H1 (cell line): ENCODE results near the gene USP10. TPM values are rescaled to one million over a fixed set of nuclear protein-coding genes. Genes with fewer than 3 reads are reported as not detected.

Source experiments
- CTCF ChIA-PET: fragments of 300-600 bp; sonication (Branson Sonifier 250); formaldehyde crosslinking; loops from one replicate; lab custom pipeline; 2021; ENCODE audit not compliant: partially characterized antibody; lab: Charles Lee
- POLR2A ChIA-PET: fragments of 300-600 bp; sonication (Branson Sonifier 250); formaldehyde crosslinking; loops from one replicate; lab custom pipeline; 2021; ENCODE audit warnings: inconsistent platforms; ENCODE audit not compliant: partially characterized antibody; lab: Charles Lee
- DNase-seq, 2 experiments: peaks; one replicate each; pipeline versions ENCODE4 v3.0.0 to v3.0.0-alpha.2; 2010 to 2022; ENCODE audit warnings: low spot score in 2 of 2, low read depth in 1 of 2, mixed read lengths in 1 of 2
- FAIRE-seq: peaks from 2 replicates; lab custom pipeline; 2011; peaks lifted over from hg19 to GRCh38; lab: Jason Lieb, UNC
- H2AFZ ChIP-seq: 2 replicates; pipeline ENCODE4 v1.8.1; 2012; ENCODE audit warnings: low read length, inconsistent platforms
- H2AK5ac ChIP-seq: 2 replicates; pipeline ENCODE4 v1.6.1; 2013; ENCODE audit warnings: low read depth, low read length
- H2BK120ac ChIP-seq: replicated peaks from 2 replicates; pipeline ENCODE3; 2013; ENCODE audit warnings: low read depth, low read length, inconsistent platforms
- H2BK12ac ChIP-seq: 2 replicates; pipeline ENCODE4 v1.6.1; 2013; ENCODE audit warnings: low read depth, low read length
- H2BK15ac ChIP-seq: 2 replicates; pipeline ENCODE4 v1.6.1; 2013; ENCODE audit warnings: low read length
- H2BK20ac ChIP-seq: 2 replicates; pipeline ENCODE4 v1.6.1; 2013; ENCODE audit warnings: low read length
- H2BK5ac ChIP-seq: 2 replicates; pipeline ENCODE4 v1.6.1; 2013; ENCODE audit warnings: low read depth, low read length
- H3K14ac ChIP-seq: 2 replicates; pipeline ENCODE4 v1.6.1; 2013; ENCODE audit warnings: inconsistent platforms; ENCODE audit not compliant: insufficient read length
- H3K18ac ChIP-seq: 2 replicates; pipeline ENCODE4 v1.6.1; 2013; ENCODE audit warnings: low read length; ENCODE audit errors: extremely low read depth
- H3K23ac ChIP-seq: 2 replicates; pipeline ENCODE4 v1.6.1; 2013; ENCODE audit warnings: inconsistent platforms; ENCODE audit not compliant: insufficient read length
- H3K23me2 ChIP-seq: 2 replicates; pipeline ENCODE4 v1.6.1; 2013; ENCODE audit warnings: low read depth, low read length
- H3K27ac ChIP-seq: 2 replicates; pipeline ENCODE4 v1.6.1; 2011; ENCODE audit warnings: low read depth, low read length, inconsistent platforms
- H3K27me3 ChIP-seq, 4 experiments: replicated peaks in 1 of 4; 1 replicate in 1 of 4; 2 replicates in 3 of 4; pipeline versions ENCODE4 v1.6.1 to v1.8.1; 2011 to 2013; ENCODE audit warnings: low read length in 3 of 4, mild to moderate bottlenecking in 3 of 4, inconsistent platforms in 2 of 4, mixed read lengths in 2 of 4, moderate library complexity in 1 of 4; ENCODE audit not compliant: control insufficient read depth in 3 of 4, insufficient read depth in 3 of 4; ENCODE audit errors: extremely low read depth in 1 of 4
- H3K36me3 ChIP-seq, 4 experiments: 2 replicates each; pipeline versions ENCODE4 v1.6.1 to v1.8.1; 2011 to 2013; ENCODE audit warnings: mild to moderate bottlenecking in 4 of 4, low read length in 3 of 4, moderate library complexity in 2 of 4, control low read depth in 1 of 4, inconsistent platforms in 1 of 4; ENCODE audit not compliant: insufficient read depth in 4 of 4, control insufficient read depth in 2 of 4
- H3K4ac ChIP-seq: replicated peaks from 2 replicates; pipeline ENCODE3; 2013; ENCODE audit warnings: low read length, low read depth, mixed read lengths, inconsistent platforms; ENCODE audit not compliant: insufficient read length
- H3K4me1 ChIP-seq, 4 experiments: replicated peaks in 1 of 4; 1 replicate in 1 of 4; 2 replicates in 3 of 4; pipeline versions ENCODE4 v1.6.1 to v1.8.1; 2011 to 2013; ENCODE audit warnings: low read length in 3 of 4, inconsistent platforms in 2 of 4, mixed read lengths in 1 of 4; ENCODE audit not compliant: insufficient read depth in 4 of 4, control insufficient read depth in 3 of 4
- H3K4me2 ChIP-seq, 2 experiments: 2 replicates each; pipeline versions ENCODE4 v1.6.1 to v1.8.1; 2011 to 2013; ENCODE audit warnings: low read depth in 2 of 2, low read length in 2 of 2, control low read depth in 1 of 2, inconsistent platforms in 1 of 2, mild to moderate bottlenecking in 1 of 2; ENCODE audit not compliant: insufficient read depth in 1 of 2
- H3K4me3 ChIP-seq, 4 experiments: fragments of 200-600, 300-600 bp in 1 of 4; sonication (generic), shearing (Covaris generic), sonication (Bioruptor Twin) in 1 of 4; 2 replicates each; pipeline versions ENCODE4 v1.5.1 to v1.8.1; 2011 to 2016; ENCODE audit warnings: low read length in 4 of 4, low read depth in 3 of 4, control low read depth in 2 of 4, inconsistent platforms in 2 of 4, mild to moderate bottlenecking in 2 of 4, mixed read lengths in 1 of 4, moderate library complexity in 1 of 4; ENCODE audit not compliant: insufficient read depth in 2 of 4; ENCODE audit errors: extremely low read depth in 1 of 4
- H3K56ac ChIP-seq: replicated peaks from 2 replicates; pipeline ENCODE3; 2013; ENCODE audit warnings: low read depth, mild to moderate bottlenecking, mixed read lengths, low read length, inconsistent platforms; ENCODE audit not compliant: insufficient read length
- H3K79me1 ChIP-seq: 2 replicates; pipeline ENCODE4 v1.6.1; 2013; ENCODE audit warnings: low read depth, low read length, control low read depth
- H3K79me2 ChIP-seq, 2 experiments: 2 replicates each; pipeline versions ENCODE4 v1.6.1 to v1.8.1; 2012 to 2013; ENCODE audit warnings: low read length in 2 of 2, mild to moderate bottlenecking in 2 of 2, inconsistent platforms in 1 of 2; ENCODE audit not compliant: insufficient read depth in 2 of 2, control insufficient read depth in 1 of 2
- H3K9ac ChIP-seq, 4 experiments: replicated peaks in 1 of 4; 1 replicate in 1 of 4; 2 replicates in 3 of 4; pipeline versions ENCODE4 v1.6.1 to v1.8.1; 2011 to 2013; ENCODE audit warnings: low read depth in 3 of 4, low read length in 3 of 4, control low read depth in 2 of 4, mild to moderate bottlenecking in 2 of 4, moderate library complexity in 2 of 4, inconsistent platforms in 1 of 4; ENCODE audit errors: extremely low read depth in 1 of 4
- H3K9me3 ChIP-seq, 2 experiments: 2 replicates each; pipeline versions ENCODE4 v1.6.1 to v1.8.1; 2012 to 2013; ENCODE audit warnings: mild to moderate bottlenecking in 2 of 2, moderate library complexity in 2 of 2, control low read depth in 1 of 2, inconsistent platforms in 1 of 2, low read depth in 1 of 2, low read length in 1 of 2, mixed read lengths in 1 of 2; ENCODE audit not compliant: insufficient read depth in 2 of 2
- H4K20me1 ChIP-seq, 2 experiments: replicated peaks in 1 of 2; 2 replicates each; pipeline versions ENCODE3 to v1.8.1; 2011 to 2013; ENCODE audit warnings: inconsistent platforms in 2 of 2, low read length in 2 of 2, mild to moderate bottlenecking in 1 of 2; ENCODE audit not compliant: insufficient read depth in 2 of 2, control insufficient read depth in 1 of 2
- H4K5ac ChIP-seq: 2 replicates; pipeline ENCODE4 v1.6.1; 2013; ENCODE audit warnings: low read length, low read depth, mixed read lengths, inconsistent platforms; ENCODE audit not compliant: insufficient read length
- H4K8ac ChIP-seq: 2 replicates; pipeline ENCODE4 v1.8.0; 2013; ENCODE audit warnings: mild to moderate bottlenecking, moderate library complexity, low read length, inconsistent platforms; ENCODE audit not compliant: insufficient read depth; ENCODE audit errors: extremely low read depth
- H4K91ac ChIP-seq: replicated peaks from 2 replicates; pipeline ENCODE3; 2013; ENCODE audit warnings: low read length, mixed read lengths, inconsistent platforms; ENCODE audit not compliant: insufficient read length
- CREB1 ChIP-seq: IDR thresholded peaks from 2 replicates; pipeline ENCODE4 v1.6.1; 2012; ENCODE audit warnings: inconsistent platforms
- KDM4A ChIP-seq: IDR thresholded peaks from one replicate; pipeline ENCODE4 v1.7.1; 2012; ENCODE audit warnings: low read depth, mild to moderate bottlenecking, moderate library complexity, low read length, inconsistent platforms; ENCODE audit not compliant: severe bottlenecking
- KDM5A ChIP-seq: fragments of 200-600 bp; IDR thresholded peaks from 2 replicates; pipeline ENCODE4 v1.7.1; 2012; ENCODE audit warnings: mild to moderate bottlenecking, low read length, inconsistent platforms, mixed read lengths
- POU5F1 ChIP-seq: IDR thresholded peaks from 2 replicates; pipeline ENCODE4 v1.6.1; 2011; ENCODE audit warnings: low read depth, mild to moderate bottlenecking, low read length, moderate library complexity
- RNF2 ChIP-seq: fragments of 200-900, 300-1000 bp; sonication (generic); IDR thresholded peaks from 2 replicates; pipeline ENCODE4 v1.7.1; 2016; ENCODE audit warnings: borderline replicate concordance, low read depth, mild to moderate bottlenecking, antibody characterized with exemption, low read length; ENCODE audit not compliant: poor library complexity, severe bottlenecking; ENCODE audit errors: missing control alignments
- SAP30 ChIP-seq: fragments of 300-600 bp; sonication (generic); IDR thresholded peaks from 2 replicates; pipeline ENCODE4 v1.7.1; 2012; ENCODE audit warnings: low read length, moderate library complexity, mild to moderate bottlenecking, inconsistent platforms; ENCODE audit not compliant: insufficient read depth, insufficient replicate concordance
- SRF ChIP-seq: IDR thresholded peaks from 2 replicates; pipeline ENCODE4 v1.6.1; 2011; ENCODE audit warnings: mild to moderate bottlenecking, low read depth, low read length, moderate library complexity
- TAF1 ChIP-seq: IDR thresholded peaks from 2 replicates; pipeline ENCODE4 v1.6.1; 2011; ENCODE audit warnings: mild to moderate bottlenecking, low read depth, low read length
- TCF12 ChIP-seq: IDR thresholded peaks from 2 replicates; pipeline ENCODE4 v1.6.1; 2011; ENCODE audit warnings: low read depth, mild to moderate bottlenecking, low read length
- YY1 ChIP-seq: IDR thresholded peaks from 2 replicates; pipeline ENCODE4 v1.6.1; 2011; ENCODE audit warnings: low read depth, mild to moderate bottlenecking, low read length
- WGBS, 2 experiments: shearing (Covaris generic) in 1 of 2; methylation state at CpG; one replicate each; pipeline versions ENCODE4 v1.1.6 to v1.1.7; 2013 to 2015; ENCODE audit warnings: low lambda C conversion rate in 2 of 2, mixed read lengths in 2 of 2, inconsistent platforms in 1 of 2, low coverage in 1 of 2, missing lambda C conversion rate in 1 of 2; ENCODE audit not compliant: insufficient replicate concordance in 2 of 2, insufficient coverage in 1 of 2, insufficient read length in 1 of 2; ENCODE audit errors: extremely low coverage in 1 of 2, missing lambda C conversion rate in 1 of 2; 5-methylcytosine and 5-hydroxymethylcytosine counted together
- polyA plus RNA-seq, 7 experiments: library from polyadenylated mRNA; depleted of rRNA in 3 of 7; stranded (reverse) in 5 of 7; unstranded in 2 of 7; fragments of >200 nt in 5 of 7; fragments of 200-250 nt in 2 of 7; gene quantifications; 1 replicate in 5 of 7; 2 replicates in 1 of 7; 4 replicates in 1 of 7; pipeline versions ENCODE4 v1.2.1 to v1.2.3, GENCODE V29; 2011 to 2013; ENCODE audit warnings: missing spikeins in 2 of 7, mixed read lengths in 2 of 7
- total RNA-seq: library from RNA; stranded (reverse); fragmentation: NEBNext Ultra II Directional; extraction: Animal tissue kit (Norgen Biotek cat#: 25700); gene quantifications from 2 replicates; pipeline ENCODE4 v1.2.1, GENCODE V29; 2021
- TF ChIP-seq, protein P1 (sequence below): IDR thresholded peaks from 2 replicates; pipeline ENCODE4 v1.6.1; 2012; ENCODE audit warnings: inconsistent platforms
- TF ChIP-seq, protein P2 (sequence below): IDR thresholded peaks from 2 replicates; pipeline ENCODE4 v1.6.1; 2011; ENCODE audit warnings: low read length, improper control_type of control experiment

Gene USP10
- total and polyA plus RNA-seq, 2 of the 8 experiments (the other 6 are each of a cell fraction or from before 2014, with no cell fraction given), result 171 to 195 TPM

DNA sequence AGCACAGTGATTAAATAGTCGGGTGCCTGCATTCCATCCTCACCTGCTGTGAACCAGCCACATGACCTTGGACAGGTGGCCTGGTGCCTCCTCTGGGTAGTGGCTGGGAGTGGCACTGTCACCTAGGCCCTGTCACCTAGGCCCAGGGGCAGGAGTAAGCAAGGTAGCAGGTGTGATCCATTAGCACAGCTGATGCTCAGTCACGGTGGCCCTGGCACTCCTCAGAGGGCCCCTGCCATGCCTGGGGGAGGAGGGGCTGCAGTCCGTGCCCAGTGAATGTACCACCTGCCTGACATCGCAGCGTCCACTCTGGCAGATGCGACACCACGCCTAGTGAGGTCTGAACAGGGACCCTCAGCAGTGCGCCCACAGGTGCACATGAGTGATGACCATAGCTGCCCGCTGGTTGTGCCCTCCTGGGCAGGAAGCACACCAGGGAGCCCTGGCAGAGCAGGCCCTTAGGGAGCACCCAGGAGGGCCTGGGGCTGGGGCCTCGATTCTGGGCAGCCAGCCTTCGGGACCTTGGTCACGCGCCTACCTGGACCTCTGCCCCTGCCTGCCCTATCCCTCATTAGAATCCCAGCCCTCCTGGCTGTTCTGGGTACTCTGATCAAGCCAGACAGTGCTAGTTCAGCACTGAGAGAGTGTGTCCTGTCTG is 86.9 kb downstream of the USP10 start:
- no peak overlapping the region for H2BK15ac ChIP-seq
- no peak overlapping the region for H3K9ac ChIP-seq
- FAIRE-seq (no peak), DNase-seq (no peak)
- H3K14ac ChIP-seq, result no peak overlapping the region
- H3K18ac ChIP-seq, result no peak overlapping the region
- no peak overlapping the region for H4K5ac ChIP-seq
- 0 out of 2 replicates have a peak, but pooled peaks cover 2% of the 10 kb centered on the region for H3K79me1 ChIP-seq
- H3K27me3 ChIP-seq, result no peaks in the 10 kb centered on the region
- H2BK120ac ChIP-seq, result no peak overlapping the region
- H3K4me2 ChIP-seq, result no peak overlapping the region
- no peak overlapping the region for H3K23ac ChIP-seq
- no peak overlapping the region for H2BK12ac ChIP-seq
- no peak overlapping the region for H2AK5ac ChIP-seq
- H3K56ac ChIP-seq, result no peak overlapping the region
- H3K27ac ChIP-seq, result no peak overlapping the region
- H3K79me2 ChIP-seq, result no peaks in the 10 kb centered on the region
- H3K4ac ChIP-seq, result no peak overlapping the region
- H4K91ac ChIP-seq, result no peak overlapping the region
- H4K20me1 ChIP-seq, result no peaks in the 10 kb centered on the region
- H3K4me3 ChIP-seq, result no peak overlapping the region
- no peak overlapping the region for H2BK5ac ChIP-seq
- no peaks in the 10 kb centered on the region for H3K23me2 ChIP-seq
- no peaks in the 10 kb centered on the region for H3K9me3 ChIP-seq
- WGBS, 2 experiments, result 90% methylated on average over 11 of the region's 13 CpGs; no CpG with 5 or more reads in 1 of the 2 experiments
- CTCF ChIA-PET, result interaction anchor here (0.6 to 2.7 kb wide), 11 partner anchors 9 to 165 kb away, joined by 3 to 7 read pairs (median 5); no protein-coding TSS in a partner anchor
- no peaks in the 10 kb centered on the region for H3K4me1 ChIP-seq
- H4K8ac ChIP-seq, result no peak overlapping the region
- POLR2A ChIA-PET, result no interaction called here
- no peaks in the 10 kb centered on the region for H3K36me3 ChIP-seq
- no peak overlapping the region for H2AFZ ChIP-seq
- H2BK20ac ChIP-seq, result no peak overlapping the region
- TF ChIP-seq KDM4A, result no peak
- TF ChIP-seq, protein P1, sequence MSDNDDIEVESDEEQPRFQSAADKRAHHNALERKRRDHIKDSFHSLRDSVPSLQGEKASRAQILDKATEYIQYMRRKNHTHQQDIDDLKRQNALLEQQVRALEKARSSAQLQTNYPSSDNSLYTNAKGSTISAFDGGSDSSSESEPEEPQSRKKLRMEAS, result no peak
- no peak for TF ChIP-seq SRF
- no peak for TF ChIP-seq TCF12
- TF ChIP-seq KDM5A, result no peak
- TF ChIP-seq, protein P2, sequence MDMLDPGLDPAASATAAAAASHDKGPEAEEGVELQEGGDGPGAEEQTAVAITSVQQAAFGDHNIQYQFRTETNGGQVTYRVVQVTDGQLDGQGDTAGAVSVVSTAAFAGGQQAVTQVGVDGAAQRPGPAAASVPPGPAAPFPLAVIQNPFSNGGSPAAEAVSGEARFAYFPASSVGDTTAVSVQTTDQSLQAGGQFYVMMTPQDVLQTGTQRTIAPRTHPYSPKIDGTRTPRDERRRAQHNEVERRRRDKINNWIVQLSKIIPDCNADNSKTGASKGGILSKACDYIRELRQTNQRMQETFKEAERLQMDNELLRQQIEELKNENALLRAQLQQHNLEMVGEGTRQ, result no peak
- TF ChIP-seq SAP30, result no peak
- no peak for TF ChIP-seq POU5F1
- TF ChIP-seq TAF1, result no peak
- TF ChIP-seq CREB1, result no peak
- no peak for TF ChIP-seq YY1
- no peak for TF ChIP-seq RNF2
